Measurements from ENCODE around the gene POMP. TPM values are rescaled to one million over a fixed set of nuclear protein-coding genes. Genes with fewer than 3 reads are reported as not detected.

The POMP gene
- polyA plus RNA-seq, 1 of the 3 experiments (the other 2 are of a cell fraction): 37.1 TPM

- no peak overlapping the region for H3K4me3 ChIP-seq (ENCODE audit: low read depth in 2 of 2, low read length in 1 of 2)
- no peak overlapping the region for H3K4me2 ChIP-seq
- H3K9me3 ChIP-seq: no peaks in the 10 kb centered on the region
- 0 out of 2 replicates have a peak, but pooled peaks cover 8% of the 10 kb centered on the region for H3K27me3 ChIP-seq (ENCODE audit: insufficient read depth)
- H3F3A ChIP-seq (replicated peaks; ENCODE audit: insufficient read depth): no peaks in the 10 kb centered on the region
- H4K20me1 ChIP-seq (ENCODE audit: insufficient read depth): no peaks in the 10 kb centered on the region
- ChIA-PET CTCF (no interaction called here), POLR2A (no interaction called here)
- H3K4me1 ChIP-seq (ENCODE audit: control insufficient read depth in 1 of 2, insufficient read depth in 2 of 2, low read depth in 1 of 2, low read length in 1 of 2): no peaks in the 10 kb centered on the region; a peak in 1 of 4 replicates
- TF ChIP-seq GABPA (IDR thresholded peaks at IDR 0.05; ENCODE audit: low read depth) (no peak), USF2 (IDR thresholded peaks at IDR 0.05; ENCODE audit: borderline replicate concordance, low read depth, low read length) (no peak), RFX5 (IDR thresholded peaks at IDR 0.05; ENCODE audit: low read length) (no peak), FOXJ3 (CRISPR knock-in tag; IDR thresholded peaks at IDR 0.05) (no peak), MXI1 (IDR thresholded peaks at IDR 0.05; ENCODE audit: low read depth, low read length) (no peak), USF1 (IDR thresholded peaks at IDR 0.05; ENCODE audit: borderline replicate concordance, low read depth) (no peak), CHD2 (IDR thresholded peaks at IDR 0.05; ENCODE audit: low read length, partially characterized antibody) (no peak)
- no peak overlapping the region for H2AFZ ChIP-seq (ENCODE audit: low read depth)
- no peaks in the 10 kb centered on the region for H3K79me2 ChIP-seq (ENCODE audit: insufficient read depth)
- 92% methylated on average over 1 of the region's 1 CpG for WGBS (ENCODE audit: low lambda C conversion rate)
- DNase-seq: no peak
- H3K9ac ChIP-seq: no peak overlapping the region
- H3K9me2 ChIP-seq: no peaks in the 10 kb centered on the region
- H3K36me3 ChIP-seq (replicated peaks in 1 of 2; ENCODE audit: control insufficient read depth in 1 of 2, insufficient read depth in 2 of 2, low read length in 1 of 2): no peaks in the 10 kb centered on the region
- no peak overlapping the region for H3K27ac ChIP-seq (ENCODE audit: low read depth in 2 of 2, low read length in 1 of 2)
Observed at GRCh38 chr13:28697441-28697840, 38.5 kb downstream of the POMP start.

GRCh38 chr13:28699246-28699645 is 40.3 kb downstream of the POMP start:
- no peaks in the 10 kb centered on the region for H3K9me3 ChIP-seq
- H3K79me2 ChIP-seq (ENCODE audit: insufficient read depth): no peaks in the 10 kb centered on the region
- H4K20me1 ChIP-seq (ENCODE audit: insufficient read depth): no peaks in the 10 kb centered on the region
- no peak for DNase-seq
- no peak overlapping the region for H3K27ac ChIP-seq (ENCODE audit: low read depth in 2 of 2, low read length in 1 of 2)
- no peak overlapping the region for H2AFZ ChIP-seq (ENCODE audit: low read depth)
- no peak overlapping the region for H3K4me2 ChIP-seq
- H3K9me2 ChIP-seq: no peaks in the 10 kb centered on the region
- H3K36me3 ChIP-seq (replicated peaks in 1 of 2; ENCODE audit: control insufficient read depth in 1 of 2, insufficient read depth in 2 of 2, low read length in 1 of 2): no peaks in the 10 kb centered on the region
- no peak overlapping the region for H3K4me3 ChIP-seq (ENCODE audit: low read depth in 2 of 2, low read length in 1 of 2)
- H3K4me1 ChIP-seq (ENCODE audit: control insufficient read depth in 1 of 2, insufficient read depth in 2 of 2, low read depth in 1 of 2, low read length in 1 of 2): no peaks in the 10 kb centered on the region
- no peaks in the 10 kb centered on the region for H3F3A ChIP-seq (replicated peaks; ENCODE audit: insufficient read depth)
- ChIA-PET CTCF (interaction anchor here (1.0 kb wide), 1 partner anchor 97 kb away, joined by 3 read pairs; no protein-coding TSS in a partner anchor), POLR2A (no interaction called here)
- no peak for TF ChIP-seq EZH2phosphoT487 (IDR thresholded peaks at IDR 0.05; ENCODE audit: borderline replicate concordance, low read depth)
- no peak for TF ChIP-seq RXRA (IDR thresholded peaks at IDR 0.05; ENCODE audit: borderline replicate concordance, low read depth)
- H3K9ac ChIP-seq: no peak overlapping the region
- WGBS (ENCODE audit: low lambda C conversion rate): 36% methylated on average over 1 of the region's 1 CpG
- H3K27me3 ChIP-seq (ENCODE audit: insufficient read depth): 0 out of 2 replicates have a peak, but pooled peaks cover 8% of the 10 kb centered on the region

- no peak overlapping the region for H2AFZ ChIP-seq (ENCODE audit: low read depth)
- H3K27me3 ChIP-seq (ENCODE audit: insufficient read depth): no peaks in the 10 kb centered on the region
- H3K9ac ChIP-seq: no peak overlapping the region
- H3K36me3 ChIP-seq (replicated peaks in 1 of 2; ENCODE audit: control insufficient read depth in 1 of 2, insufficient read depth in 2 of 2, low read length in 1 of 2): no peaks in the 10 kb centered on the region
- no peaks in the 10 kb centered on the region for H4K20me1 ChIP-seq (ENCODE audit: insufficient read depth)
- peaks cover 0 to 3% of the 10 kb centered on the region in 2 experiments; a peak in 2 of 4 replicates for H3K4me1 ChIP-seq (ENCODE audit: control insufficient read depth in 1 of 2, insufficient read depth in 2 of 2, low read depth in 1 of 2, low read length in 1 of 2)
- no peak overlapping the region for H3K4me2 ChIP-seq
- H3F3A ChIP-seq (replicated peaks; ENCODE audit: insufficient read depth): no peaks in the 10 kb centered on the region
- ChIA-PET POLR2A (no interaction called here), CTCF (no interaction called here)
- H3K79me2 ChIP-seq (ENCODE audit: insufficient read depth): no peaks in the 10 kb centered on the region
- H3K9me3 ChIP-seq: no peaks in the 10 kb centered on the region
- no peaks in the 10 kb centered on the region for H3K9me2 ChIP-seq
- no peak for TF ChIP-seq CTCF (IDR thresholded peaks at IDR 0.05)
- TF ChIP-seq FOXM1 (IDR thresholded peaks at IDR 0.05; ENCODE audit: low read depth): no peak
- no peak for TF ChIP-seq PBX3 (IDR thresholded peaks at IDR 0.05)
- no peak for TF ChIP-seq NRF1 (IDR thresholded peaks at IDR 0.05; ENCODE audit: low read depth, low read length)
- H3K27ac ChIP-seq (ENCODE audit: low read depth in 2 of 2, low read length in 1 of 2): no peak overlapping the region
- DNase-seq: no peak
- H3K4me3 ChIP-seq (ENCODE audit: low read depth in 2 of 2, low read length in 1 of 2): no peak overlapping the region
Observed at GRCh38 chr13:28704282-28704681, 45.4 kb downstream of the POMP start.

All from SK-N-SH (cell line).